ENCODE data around the gene TMEM231. TPM values are rescaled to one million over a fixed set of nuclear protein-coding genes. Genes with fewer than 3 reads are reported as not detected.

TMEM231 gene
- total and polyA plus RNA-seq, 2 donors (not counting 3 experiments of a cell fraction or from before 2014, with no cell fraction given): 10.0 to 35.8 TPM

DNA sequence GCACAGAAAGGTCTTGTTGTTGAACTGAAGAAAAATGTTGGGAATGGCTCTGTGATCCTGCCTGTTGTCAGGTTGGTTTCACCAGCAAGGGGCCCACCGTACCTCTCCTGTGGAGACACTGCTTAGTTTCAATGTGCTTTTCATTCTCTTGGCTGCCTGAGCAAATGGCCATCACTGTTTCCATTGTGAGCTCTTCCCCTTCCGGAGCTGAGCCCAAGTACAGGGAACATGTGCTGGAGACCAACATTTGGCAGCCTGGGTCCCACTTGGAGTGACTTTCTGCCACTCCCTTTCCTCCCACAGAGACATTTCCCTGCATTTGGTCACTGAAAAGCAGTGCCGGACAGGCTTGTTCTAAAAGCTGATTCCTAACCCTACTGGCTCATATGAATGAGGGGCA is 33.3 kb upstream of the TMEM231 start:
- H3K79me2 ChIP-seq (ENCODE audit: control insufficient read depth, insufficient read depth, low read length): no peaks in the 10 kb centered on the region
- dilution Hi-C loops (cut with MboI; ENCODE audit: extremely low pct_ligation_motif_present, low sequenced_read_pairs): no loop called here
- H3K4me2 ChIP-seq (ENCODE audit: insufficient read depth, low read length): no peak overlapping the region
- no peaks in the 10 kb centered on the region for H3K27me3 ChIP-seq (ENCODE audit: control insufficient read depth in 2 of 2, insufficient read depth in 2 of 2, low read length in 2 of 2)
- intact Hi-C loops (cut with micrococcal nuclease): no loop called here
- no peak overlapping the region for H3K9ac ChIP-seq (replicated peaks; ENCODE audit: extremely low read depth, insufficient read depth, low read length)
- DNase-seq (ENCODE audit: low read depth, low spot score): no peak
- POLR2A ChIA-PET: no interaction called here
- H3K36me3 ChIP-seq (ENCODE audit: control insufficient read depth in 2 of 2, extremely low read depth in 1 of 2, insufficient read depth in 2 of 2, low read length in 2 of 2): peaks cover 0 to 3% of the 10 kb centered on the region in 2 experiments
- no peak for TF ChIP-seq MYC (IDR thresholded peaks at IDR 0.05; ENCODE audit: low read depth, low read length)
- H3K27ac ChIP-seq (ENCODE audit: insufficient read depth, low read depth, low read length): no peak overlapping the region
- no peak overlapping the region for H2AFZ ChIP-seq (ENCODE audit: low read depth, low read length)
- FAIRE-seq: no peak
- no TSS peak for BruUV-seq (replicated peaks)
- no peaks in the 10 kb centered on the region for H4K20me1 ChIP-seq (replicated peaks; ENCODE audit: control insufficient read depth, extremely low read depth, insufficient read depth, low read length)
- no peaks in the 10 kb centered on the region for H3K9me1 ChIP-seq (replicated peaks; ENCODE audit: control insufficient read depth, extremely low read depth, insufficient read depth, low read length)
- peaks cover 6% of the 10 kb centered on the region for H3K4me1 ChIP-seq (ENCODE audit: control insufficient read depth, extremely low read depth, insufficient read depth, low read length)
- H3K9me3 ChIP-seq (replicated peaks; ENCODE audit: control insufficient read depth, insufficient read depth, low read length): no peaks in the 10 kb centered on the region
- CTCF ChIA-PET: interaction anchor here (0.6 to 2.7 kb wide), 2 partner anchors 72 to 471 kb away, joined by 3 to 6 read pairs; no protein-coding TSS in a partner anchor
- no peak overlapping the region for H3K4me3 ChIP-seq (replicated peaks in 1 of 3; ENCODE audit: insufficient read depth in 1 of 3, low read depth in 1 of 3, low read length in 3 of 3)

DNA sequence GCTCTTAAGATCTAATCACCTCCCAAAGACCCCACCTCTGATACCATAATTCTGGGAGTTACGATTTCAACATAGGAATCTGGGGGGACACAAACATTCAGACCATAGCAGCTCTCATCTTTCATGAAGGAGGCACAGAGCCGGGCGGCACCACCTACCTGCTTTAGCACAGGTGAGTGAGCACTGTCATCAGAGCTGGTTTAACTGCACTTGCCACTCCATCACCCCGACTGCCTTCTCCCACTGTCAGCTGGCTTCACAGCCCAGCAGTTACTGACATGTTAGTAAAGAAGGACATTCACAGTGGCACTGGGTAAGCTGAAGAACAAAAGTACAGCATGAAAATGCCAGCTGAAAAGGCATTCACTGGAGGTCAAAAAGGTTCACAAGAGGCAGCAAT is 32.7 kb upstream of the TMEM231 start:
- CTCF ChIA-PET: interaction anchor here (2.7 kb wide), 1 partner anchor 72 kb away, joined by 6 read pairs; no protein-coding TSS in a partner anchor

More for the DNA sequence above, 32.7 kb upstream of the TMEM231 start:
- FAIRE-seq (no peak), DNase-seq (ENCODE audit: low read depth, low spot score) (no peak)
- Histone ChIP-seq H4K20me1 (replicated peaks; ENCODE audit: control insufficient read depth, extremely low read depth, insufficient read depth, low read length) (no peaks in the 10 kb centered on the region), H3K27ac (ENCODE audit: insufficient read depth, low read depth, low read length) (no peak overlapping the region), H3K27me3 (ENCODE audit: control insufficient read depth in 2 of 2, insufficient read depth in 2 of 2, low read length in 2 of 2) (no peaks in the 10 kb centered on the region), H2AFZ (ENCODE audit: low read depth, low read length) (no peak overlapping the region), H3K9ac (replicated peaks; ENCODE audit: extremely low read depth, insufficient read depth, low read length) (no peak overlapping the region), H3K4me3 (replicated peaks in 1 of 3; ENCODE audit: insufficient read depth in 1 of 3, low read depth in 1 of 3, low read length in 3 of 3) (no peak overlapping the region), H3K4me1 (ENCODE audit: control insufficient read depth, extremely low read depth, insufficient read depth, low read length) (no peaks in the 10 kb centered on the region), H3K9me1 (replicated peaks; ENCODE audit: control insufficient read depth, extremely low read depth, insufficient read depth, low read length) (no peaks in the 10 kb centered on the region), H3K9me3 (replicated peaks; ENCODE audit: control insufficient read depth, insufficient read depth, low read length) (no peaks in the 10 kb centered on the region), H3K4me2 (ENCODE audit: insufficient read depth, low read length) (no peak overlapping the region), H3K36me3 (ENCODE audit: control insufficient read depth in 2 of 2, extremely low read depth in 1 of 2, insufficient read depth in 2 of 2, low read length in 2 of 2) (peaks cover 0 to 3% of the 10 kb centered on the region in 2 experiments), H3K79me2 (ENCODE audit: control insufficient read depth, insufficient read depth, low read length) (no peaks in the 10 kb centered on the region)
- dilution Hi-C loops (cut with MboI; ENCODE audit: extremely low pct_ligation_motif_present, low sequenced_read_pairs) (no loop called here), intact Hi-C loops (cut with micrococcal nuclease) (no loop called here)
- no TSS peak for BruUV-seq (replicated peaks)
- TF ChIP-seq, protein P1, sequence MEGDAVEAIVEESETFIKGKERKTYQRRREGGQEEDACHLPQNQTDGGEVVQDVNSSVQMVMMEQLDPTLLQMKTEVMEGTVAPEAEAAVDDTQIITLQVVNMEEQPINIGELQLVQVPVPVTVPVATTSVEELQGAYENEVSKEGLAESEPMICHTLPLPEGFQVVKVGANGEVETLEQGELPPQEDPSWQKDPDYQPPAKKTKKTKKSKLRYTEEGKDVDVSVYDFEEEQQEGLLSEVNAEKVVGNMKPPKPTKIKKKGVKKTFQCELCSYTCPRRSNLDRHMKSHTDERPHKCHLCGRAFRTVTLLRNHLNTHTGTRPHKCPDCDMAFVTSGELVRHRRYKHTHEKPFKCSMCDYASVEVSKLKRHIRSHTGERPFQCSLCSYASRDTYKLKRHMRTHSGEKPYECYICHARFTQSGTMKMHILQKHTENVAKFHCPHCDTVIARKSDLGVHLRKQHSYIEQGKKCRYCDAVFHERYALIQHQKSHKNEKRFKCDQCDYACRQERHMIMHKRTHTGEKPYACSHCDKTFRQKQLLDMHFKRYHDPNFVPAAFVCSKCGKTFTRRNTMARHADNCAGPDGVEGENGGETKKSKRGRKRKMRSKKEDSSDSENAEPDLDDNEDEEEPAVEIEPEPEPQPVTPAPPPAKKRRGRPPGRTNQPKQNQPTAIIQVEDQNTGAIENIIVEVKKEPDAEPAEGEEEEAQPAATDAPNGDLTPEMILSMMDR (IDR thresholded peaks at IDR 0.05; ENCODE audit: extremely low read depth in 1 of 2, insufficient read depth in 1 of 2, low read depth in 1 of 2, low read length in 2 of 2): no peak
- TF ChIP-seq GATA2 (IDR thresholded peaks at IDR 0.05; ENCODE audit: insufficient read depth, insufficient read length, low read depth, low read length) (no peak), MYC (IDR thresholded peaks at IDR 0.05; ENCODE audit: low read depth, low read length) (no peak), POLR2A (IDR thresholded peaks at IDR 0.05; ENCODE audit: low read depth, low read length) (no peak), JUN (IDR thresholded peaks at IDR 0.05; ENCODE audit: borderline replicate concordance, insufficient read depth, insufficient read length, low read depth) (no peak), EZH2 (IDR thresholded peaks at IDR 0.05; ENCODE audit: borderline replicate concordance, low read depth, low read length, severe bottlenecking) (no peak), FOS (IDR thresholded peaks at IDR 0.05; ENCODE audit: borderline replicate concordance, insufficient read depth, low read length) (no peak), POLR2AphosphoS5 (IDR thresholded peaks at IDR 0.05; ENCODE audit: insufficient read depth, low read depth, low read length) (no peak)
- TF ChIP-seq, protein P2, sequence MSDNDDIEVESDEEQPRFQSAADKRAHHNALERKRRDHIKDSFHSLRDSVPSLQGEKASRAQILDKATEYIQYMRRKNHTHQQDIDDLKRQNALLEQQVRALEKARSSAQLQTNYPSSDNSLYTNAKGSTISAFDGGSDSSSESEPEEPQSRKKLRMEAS (IDR thresholded peaks at IDR 0.05; ENCODE audit: insufficient read depth, insufficient read length): no peak
- POLR2A ChIA-PET: no interaction called here
